ENCODE results near the gene TLE3.

The TLE3 gene

GRCh38 chr15:70025413-70026296 is 72.1 kb downstream of the TLE3 start:
- no peak for FAIRE-seq

- FAIRE-seq = no peak
These were observed 73.2 kb downstream of the TLE3 start for GRCh38 chr15:70024521-70024920.

- no peak for FAIRE-seq
These were observed 73.8 kb downstream of the TLE3 start for GRCh38 chr15:70023769-70024491.

GRCh38 chr15:70023064-70023768 is 74.5 kb downstream of the TLE3 start:
- FAIRE-seq = no peak

- no peak for FAIRE-seq
These were observed 77.5 kb downstream of the TLE3 start for GRCh38 chr15:70020229-70020628.

- FAIRE-seq = no peak
These were observed 78.8 kb downstream of the TLE3 start for GRCh38 chr15:70018646-70019600.

GRCh38 chr15:70017801-70018200 is 79.9 kb downstream of the TLE3 start:
- FAIRE-seq = no peak

- FAIRE-seq = no peak
These were observed 80.7 kb downstream of the TLE3 start for GRCh38 chr15:70017025-70017424.

GRCh38 chr15:70016511-70016994 is 81.2 kb downstream of the TLE3 start:
- no peak for FAIRE-seq

GRCh38 chr15:70014860-70015490 is 82.7 kb downstream of the TLE3 start:
- no peak for FAIRE-seq

GRCh38 chr15:70014331-70014730 is 83.4 kb downstream of the TLE3 start:
- FAIRE-seq = no peak

- FAIRE-seq = no peak
These were observed 83.9 kb downstream of the TLE3 start for GRCh38 chr15:70013656-70014313.

GRCh38 chr15:70012895-70013294 is 84.8 kb downstream of the TLE3 start:
- FAIRE-seq = no peak

GRCh38 chr15:70008697-70009290 is 88.9 kb downstream of the TLE3 start:
- no peak for FAIRE-seq

- FAIRE-seq = no peak
These were observed 91.2 kb downstream of the TLE3 start for GRCh38 chr15:70006259-70007147.

GRCh38 chr15:70004826-70005225 is 92.9 kb downstream of the TLE3 start:
- no peak for FAIRE-seq

- FAIRE-seq = no peak
These were observed 94.8 kb downstream of the TLE3 start for GRCh38 chr15:70002897-70003296.

- no peak for FAIRE-seq
These were observed 95.9 kb downstream of the TLE3 start for GRCh38 chr15:70001859-70002258.

GRCh38 chr15:69999392-70000085 is 98.2 kb downstream of the TLE3 start:
- no peak for FAIRE-seq

Measured in A204.1 (cell line).